ENCODE measurements around the gene WNT7B. TPM values are rescaled to one million over a fixed set of nuclear protein-coding genes. Genes with fewer than 3 reads are reported as not detected.

Gene WNT7B
- total RNA-seq, 2 donors from 2014 or later = 7.5 to 7.7 TPM

GRCh38 chr22:45995405-45996101 is 18.6 kb upstream of the WNT7B start:
- Histone ChIP-seq H3K27ac (peak overlapping the region in 1 of 2 donors; percentile 49), H3K4me1 (replicated peaks) (peaks cover 8% of the 10 kb centered on the region)

GRCh38 chr22:45994491-45995404 is 17.8 kb upstream of the WNT7B start:
- TF ChIP-seq CTCF (IDR thresholded peaks at IDR 0.05) (peak; percentile 97 to 98 (median 98)), POLR2AphosphoS5 (IDR thresholded peaks at IDR 0.05) (peak; percentile 73), POLR2A (IDR thresholded peaks at IDR 0.05) (no peak)
- Histone ChIP-seq H3K4me1 (replicated peaks) (peaks cover 8% of the 10 kb centered on the region), H3K9me3 (no peaks in the 10 kb centered on the region), H3K4me3 (no peak overlapping the region), H3K27ac (no peak overlapping the region), H3K36me3 (no peaks in the 10 kb centered on the region), H3K27me3 (replicated peaks; ENCODE audit: insufficient read depth) (no peaks in the 10 kb centered on the region)
- 40% methylated on average over 27 of the region's 27 CpGs for WGBS
- intact Hi-C loops (cut with DNase I) = loop anchor here (5.0 to 10.0 kb wide), 2 partner anchors 318 to 550 kb away; no protein-coding TSS in a partner anchor
- DNase-seq (ENCODE audit: low spot score) = peak; percentile 65

More at GRCh38 chr22:45995405-45996101, 18.6 kb upstream of the WNT7B start:
- intact Hi-C loops (cut with DNase I) = loop anchor here (2.0 to 10.0 kb wide), 3 partner anchors 121 to 549 kb away; no protein-coding TSS in a partner anchor
- no peak for DNase-seq (ENCODE audit: low spot score)
- 88% methylated on average over 27 of the region's 27 CpGs for WGBS
- Histone ChIP-seq H3K4me3 (no peak overlapping the region), H3K9me3 (no peaks in the 10 kb centered on the region), H3K27me3 (replicated peaks; ENCODE audit: insufficient read depth) (no peaks in the 10 kb centered on the region), H3K36me3 (no peaks in the 10 kb centered on the region)
- TF ChIP-seq POLR2A (IDR thresholded peaks at IDR 0.05) (no peak), POLR2AphosphoS5 (IDR thresholded peaks at IDR 0.05) (no peak), CTCF (IDR thresholded peaks at IDR 0.05) (no peak)

- no peak for DNase-seq (ENCODE audit: low spot score)
- H3K36me3 ChIP-seq = no peaks in the 10 kb centered on the region
- H3K27ac ChIP-seq = no peak overlapping the region
- TF ChIP-seq POLR2A (IDR thresholded peaks at IDR 0.05) (no peak), POLR2AphosphoS5 (IDR thresholded peaks at IDR 0.05) (no peak), CTCF (IDR thresholded peaks at IDR 0.05) (no peak)
- H3K4me1 ChIP-seq (replicated peaks) = peaks cover 8% of the 10 kb centered on the region
- H3K27me3 ChIP-seq (replicated peaks; ENCODE audit: insufficient read depth) = no peaks in the 10 kb centered on the region
- no peak overlapping the region for H3K4me3 ChIP-seq
- intact Hi-C loops (cut with DNase I) = loop anchor here (10.0 kb wide), 1 partner anchor 551 kb away; no protein-coding TSS in a partner anchor
- no peaks in the 10 kb centered on the region for H3K9me3 ChIP-seq
- WGBS = 88% methylated on average over 2 of the region's 2 CpGs
These were observed 16.9 kb upstream of the WNT7B start for GRCh38 chr22:45993841-45994240.

GRCh38 chr22:45993143-45993692 is 16.3 kb upstream of the WNT7B start:
- H3K27me3 ChIP-seq (replicated peaks; ENCODE audit: insufficient read depth) = no peaks in the 10 kb centered on the region
- H3K4me3 ChIP-seq = no peak overlapping the region
- WGBS = 94% methylated on average over 5 of the region's 5 CpGs
- intact Hi-C loops (cut with DNase I) = loop anchor here (10.0 kb wide), 1 partner anchor 552 kb away; no protein-coding TSS in a partner anchor
- no peak for DNase-seq (ENCODE audit: low spot score)
- no peak overlapping the region for H3K27ac ChIP-seq
- TF ChIP-seq POLR2AphosphoS5 (IDR thresholded peaks at IDR 0.05) (no peak), POLR2A (IDR thresholded peaks at IDR 0.05) (no peak), CTCF (IDR thresholded peaks at IDR 0.05) (no peak)
- H3K4me1 ChIP-seq (replicated peaks) = peaks cover 2% of the 10 kb centered on the region
- no peaks in the 10 kb centered on the region for H3K36me3 ChIP-seq
- no peaks in the 10 kb centered on the region for H3K9me3 ChIP-seq
